ENCODE results near the gene EBNA1BP2.

- TF ChIP-seq CTCF (IDR thresholded peaks at IDR 0.05 in 2 of 3, conservative IDR thresholded peaks at IDR 0.05 in 1 of 3; ENCODE audit: control insufficient read depth in 2 of 3, extremely low read depth in 1 of 3, insufficient read depth in 1 of 3, low read depth in 3 of 3, low read length in 3 of 3) (no peak), EZH2 (IDR thresholded peaks at IDR 0.05; ENCODE audit: borderline replicate concordance, control insufficient read depth, low read depth, low read length) (no peak), ATF3 (IDR thresholded peaks at IDR 0.05; ENCODE audit: borderline replicate concordance, extremely low read depth, low read depth, low read length) (no peak), KAT2A (conservative IDR thresholded peaks at IDR 0.05; ENCODE audit: control insufficient read depth, low read depth, low read length) (no peak), POLR2A (IDR thresholded peaks at IDR 0.05; ENCODE audit: low read depth, low read length) (no peak), ZNF687 (IDR thresholded peaks at IDR 0.05) (no peak), SP1 (IDR thresholded peaks at IDR 0.05; ENCODE audit: low read depth, low read length) (no peak), E4F1 (IDR thresholded peaks at IDR 0.05; ENCODE audit: borderline replicate concordance, partially characterized antibody) (no peak), CHD2 (IDR thresholded peaks at IDR 0.05; ENCODE audit: borderline replicate concordance, low read depth, low read length) (no peak), USF1 (IDR thresholded peaks at IDR 0.05; ENCODE audit: borderline replicate concordance, extremely low read length, insufficient read depth, low read depth, low read length) (no peak), ATF7 (IDR thresholded peaks at IDR 0.05; ENCODE audit: low read depth) (no peak), MAX (IDR thresholded peaks at IDR 0.05; ENCODE audit: low read depth, low read length) (no peak), REST (IDR thresholded peaks at IDR 0.05; ENCODE audit: low read depth, low read length) (no peak)
Observed at GRCh38 chr1:43165162-43165561, 6.9 kb downstream of the EBNA1BP2 start.
